Stimulated activated CD4-positive, alpha-beta T cell treated with anti-CD3 and anti-CD28 coated beads, Interleukin-1b, Interleukin-23, amount 100 ng/mL, for 24 hours (primary cell): ENCODE data around the gene TNRC18.

Experiments
- DNase-seq, 4 experiments: peaks; one replicate each; pipeline ENCODE4 v3.0.0-alpha.2; 2020; ENCODE audit warnings: low read depth in 4 of 4, low spot score in 1 of 4

The TNRC18 gene

GRCh38 chr7:5352440-5353010 lies 71.1 kb downstream of the TNRC18 start:
- DNase-seq: no peak

- DNase-seq: no peak
Measured at GRCh38 chr7:5351507-5352265, 71.9 kb downstream of the TNRC18 start.

- DNase-seq: no peak
Measured at GRCh38 chr7:5350600-5351385, 72.8 kb downstream of the TNRC18 start.

GRCh38 chr7:5350174-5350463 lies 73.5 kb downstream of the TNRC18 start:
- DNase-seq: no peak

- no peak for DNase-seq
Measured at GRCh38 chr7:5349437-5350173, 74.0 kb downstream of the TNRC18 start.

- DNase-seq: no peak
Measured at GRCh38 chr7:5349005-5349380, 74.6 kb downstream of the TNRC18 start.

- no peak for DNase-seq
Measured at GRCh38 chr7:5348134-5349004, 75.3 kb downstream of the TNRC18 start.

GRCh38 chr7:5345671-5346070 lies 78.0 kb downstream of the TNRC18 start:
- no peak for DNase-seq

- no peak for DNase-seq
Measured at GRCh38 chr7:5345171-5345570, 78.5 kb downstream of the TNRC18 start.

GRCh38 chr7:5344342-5344741 lies 79.3 kb downstream of the TNRC18 start:
- DNase-seq: no peak

- no peak for DNase-seq
Measured at GRCh38 chr7:5343884-5344283, 79.8 kb downstream of the TNRC18 start.

GRCh38 chr7:5342631-5343030 lies 81.0 kb downstream of the TNRC18 start:
- no peak for DNase-seq

- DNase-seq: no peak
Measured at GRCh38 chr7:5339955-5340354, 83.7 kb downstream of the TNRC18 start.

- DNase-seq: no peak
Measured at GRCh38 chr7:5337047-5337446, 86.6 kb downstream of the TNRC18 start.

- no peak for DNase-seq
Measured at GRCh38 chr7:5334671-5335070, 89.0 kb downstream of the TNRC18 start.

- no peak for DNase-seq
Measured at GRCh38 chr7:5333121-5334045, 90.3 kb downstream of the TNRC18 start.

- DNase-seq: no peak
Measured at GRCh38 chr7:5332579-5332978, 91.1 kb downstream of the TNRC18 start.

- DNase-seq: no peak
Measured at GRCh38 chr7:5330288-5330687, 93.3 kb downstream of the TNRC18 start.

GRCh38 chr7:5324961-5325360 lies 98.7 kb downstream of the TNRC18 start:
- no peak for DNase-seq
